GM21423 (cell line): Measurements from ENCODE around the gene C1QL1.

ENCODE experiments used
- ATAC-seq: cut with Tn5 transposase; IDR thresholded peaks from one replicate; pipeline ENCODE4 v1.9.1; 2021; ENCODE audit warnings: mild to moderate bottlenecking, moderate library complexity; ENCODE audit not compliant: unreplicated experiment

The C1QL1 gene

DNA sequence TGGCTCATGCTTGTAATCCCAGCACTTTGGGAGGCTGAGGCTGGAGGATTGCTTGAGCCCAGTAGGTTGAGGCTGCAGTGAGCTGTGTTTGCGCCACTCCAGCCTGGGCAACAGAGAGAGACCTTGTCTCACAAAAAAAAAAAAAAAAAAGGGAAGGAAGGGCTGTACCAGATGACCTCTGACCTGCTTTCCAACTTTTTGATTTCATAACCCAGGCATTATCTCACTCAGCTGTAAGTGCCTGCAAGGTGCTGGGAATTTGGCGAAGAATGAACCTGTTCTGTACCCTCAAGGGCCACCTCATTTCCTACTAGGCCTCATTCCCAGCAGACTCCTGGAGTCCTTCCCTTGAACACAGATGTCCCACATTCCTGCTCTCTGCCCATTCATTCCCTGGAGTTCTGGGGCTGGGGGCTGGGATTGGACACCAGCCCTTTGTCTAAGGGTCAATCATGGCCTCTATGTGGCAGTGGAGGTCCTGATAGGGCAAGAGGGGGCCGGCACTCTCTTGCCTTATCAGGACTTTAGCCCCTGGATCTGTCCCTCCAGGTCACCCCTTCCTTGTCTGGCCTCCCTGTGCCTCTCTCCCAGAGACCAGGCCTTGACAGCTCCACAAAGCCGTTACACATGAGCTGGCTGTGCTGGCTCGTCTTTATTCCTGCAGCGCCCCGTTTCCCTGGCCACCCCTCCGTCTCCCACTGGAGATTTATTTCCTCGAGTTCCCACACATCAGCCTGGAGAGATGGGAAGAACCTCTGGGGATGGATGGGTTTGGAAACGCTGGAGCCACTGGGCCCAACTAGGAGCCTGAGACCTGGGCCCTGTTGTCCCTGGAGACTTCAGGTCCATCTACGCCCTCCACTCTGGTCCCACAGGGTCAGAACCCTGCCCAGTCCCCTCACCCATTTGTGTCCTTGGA is 52.0 kb downstream of the C1QL1 start:
- no peak for ATAC-seq

GRCh38 chr17:44915321-44915726 is 52.8 kb downstream of the C1QL1 start, which contains the start of gene GFAP:
Gene GFAP (minus strand): TSS chr17:44915500. CDS start chr17:44915486, 14 bp downstream.
- ATAC-seq, result no peak

GRCh38 chr17:44914698-44915271 is 53.3 kb downstream of the C1QL1 start:
- ATAC-seq, result no peak

GRCh38 chr17:44914148-44914547 is 54.0 kb downstream of the C1QL1 start:
- ATAC-seq, result no peak

GRCh38 chr17:44913676-44914075 is 54.4 kb downstream of the C1QL1 start:
- ATAC-seq, result no peak

DNA sequence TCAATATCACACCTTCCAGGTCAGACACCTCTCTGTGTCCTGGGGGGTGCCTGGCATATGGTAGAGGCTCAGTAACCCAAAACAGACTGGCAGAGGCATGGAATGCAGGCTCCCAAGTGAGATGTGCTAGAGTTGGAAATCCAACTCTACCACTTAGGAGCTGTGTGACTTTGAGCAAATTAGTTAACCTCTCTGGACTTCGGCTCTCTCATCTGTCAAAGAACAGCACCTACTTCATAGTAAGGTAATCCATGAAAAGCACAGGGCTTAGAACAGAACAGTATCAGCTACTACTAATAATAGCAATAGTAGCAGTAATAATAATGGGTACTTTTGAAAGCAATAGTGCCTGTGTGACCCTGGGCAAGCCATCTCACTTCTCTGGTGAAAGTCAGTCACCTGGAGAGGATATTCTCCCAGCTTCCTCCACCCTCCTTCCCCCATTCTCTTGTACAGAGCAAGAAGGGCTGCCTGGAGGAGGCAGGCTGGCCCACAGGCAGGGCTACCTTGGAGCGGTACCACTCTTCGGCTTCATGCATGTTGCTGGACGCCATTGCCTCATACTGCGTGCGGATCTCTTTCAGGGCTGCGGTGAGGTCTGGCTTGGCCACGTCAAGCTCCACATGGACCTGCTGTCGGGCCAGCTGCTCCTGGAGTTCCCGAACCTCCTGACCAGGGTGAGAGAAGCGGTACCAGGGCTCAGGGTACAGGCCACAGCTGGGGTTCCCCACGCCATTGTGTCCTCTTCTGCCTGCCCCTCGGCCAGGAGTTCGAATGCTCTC is 55.1 kb downstream of the C1QL1 start:
- no peak for ATAC-seq

- ATAC-seq, result no peak
These were observed 56.7 kb downstream of the C1QL1 start for GRCh38 chr17:44911133-44912001.

GRCh38 chr17:44910231-44911106 is 57.6 kb downstream of the C1QL1 start:
- no peak for ATAC-seq
